A673 (cell line): Measurements from ENCODE around the gene BNIPL. TPM values are rescaled to one million over a fixed set of nuclear protein-coding genes. Genes with fewer than 3 reads are reported as not detected.

ENCODE experiments used
- BruUV-seq: library from RNA; stranded (reverse); fragments of 400-500 nt; replicated peaks from 2 replicates; lab custom pipeline; 2021; lab: Mats Ljungman, UMichigan
- CTCF ChIA-PET: fragments of 300-600 bp; sonication (Branson Sonifier 250); formaldehyde crosslinking; loops from one replicate; lab custom pipeline; 2022; ENCODE audit warnings: antibody characterized with exemption; lab: Charles Lee
- POLR2A ChIA-PET: fragments of 300-600 bp; sonication (Branson Sonifier 250); formaldehyde crosslinking; loops from one replicate; lab custom pipeline; 2022; ENCODE audit warnings: antibody characterized with exemption; ENCODE audit not compliant: low non-redundant PET; lab: Charles Lee
- DNase-seq: peaks from one replicate; pipeline ENCODE4 v3.0.0-alpha.2; 2015; ENCODE audit warnings: low spot score
- H3K27ac ChIP-seq: fragments of 200-600 bp; sonication (generic); 2 replicates; pipeline ENCODE4 v1.5.1; 2016; ENCODE audit warnings: mixed run types, low read depth, mild to moderate bottlenecking, mixed read lengths, antibody characterized with exemption, low read length; ENCODE audit not compliant: poor library complexity, severe bottlenecking
- H3K27me3 ChIP-seq: fragments of 200-600 bp; sonication (generic); replicated peaks from 2 replicates; pipeline ENCODE4 v1.6.1; 2017; ENCODE audit warnings: mixed run types, low read depth, mild to moderate bottlenecking, mixed read lengths, antibody characterized with exemption, low read length; ENCODE audit not compliant: insufficient read depth, poor library complexity
- H3K36me3 ChIP-seq: fragments of 200-600 bp; sonication (generic); 2 replicates; pipeline ENCODE4 v1.6.1; 2016; ENCODE audit warnings: mixed run types, mild to moderate bottlenecking, mixed read lengths, antibody characterized with exemption, low read length; ENCODE audit not compliant: insufficient read depth, poor library complexity, severe bottlenecking
- H3K4me1 ChIP-seq: fragments of 200-600 bp; sonication (generic); 2 replicates; pipeline ENCODE4 v1.6.1; 2017; ENCODE audit warnings: mixed run types, mild to moderate bottlenecking, mixed read lengths, antibody characterized with exemption, low read length; ENCODE audit not compliant: insufficient read depth, poor library complexity, severe bottlenecking
- H3K4me3 ChIP-seq: fragments of 200-600 bp; sonication (generic); 2 replicates; pipeline ENCODE4 v1.5.1; 2016; ENCODE audit warnings: low read depth, mixed run types, mild to moderate bottlenecking, mixed read lengths, low read length; ENCODE audit not compliant: poor library complexity, severe bottlenecking
- H3K9me3 ChIP-seq: fragments of 200-600 bp; sonication (generic); 2 replicates; pipeline ENCODE4 v1.6.1; 2016; ENCODE audit warnings: mixed run types, low read depth, mild to moderate bottlenecking, mixed read lengths, antibody characterized with exemption, low read length; ENCODE audit not compliant: poor library complexity, severe bottlenecking
- CTCF ChIP-seq: fragments of 300-800, 200-600 bp; sonication (generic); conservative IDR thresholded peaks from 2 replicates; pipeline ENCODE4 v1.5.1; 2017; ENCODE audit warnings: low read depth, mild to moderate bottlenecking, antibody characterized with exemption, low read length, moderate library complexity, mixed read lengths
- EZH2 ChIP-seq: fragments of 200-600 bp; sonication (generic); IDR thresholded peaks from 2 replicates; pipeline ENCODE4 v1.6.1; 2017; ENCODE audit warnings: borderline replicate concordance, low read depth, mild to moderate bottlenecking, mixed read lengths, antibody characterized with exemption, low read length; ENCODE audit not compliant: poor library complexity, severe bottlenecking
- intact Hi-C: fragments of 100-400 bp; cut with micrococcal nuclease; formaldehyde crosslinking; loops from one replicate; pipeline ENCODE4 v1.10.0; 2022; ENCODE audit not compliant: unreplicated experiment
- total RNA-seq: library from RNA; stranded (reverse); gene quantifications from 2 replicates; pipeline ENCODE4 v1.2.3, GENCODE V29; 2021

The BNIPL gene
- total RNA-seq, 1 experiment from 2014 or later, result 3.5 TPM

GRCh38 chr1:151051356-151052009 lies 15.1 kb downstream of the BNIPL start:
- no peak for DNase-seq
- H3K9me3 ChIP-seq, result no peaks in the 10 kb centered on the region
- no TSS peak for BruUV-seq
- ChIA-PET POLR2A (no interaction called here), CTCF (no interaction called here)
- no peak overlapping the region for H3K4me3 ChIP-seq
- intact Hi-C loops, result no loop called here
- H3K27ac ChIP-seq, result no peak overlapping the region
- peaks cover 44% of the 10 kb centered on the region for H3K36me3 ChIP-seq
- H3K27me3 ChIP-seq, result no peaks in the 10 kb centered on the region
- TF ChIP-seq EZH2 (no peak), CTCF (no peak)
- peaks cover 4% of the 10 kb centered on the region for H3K4me1 ChIP-seq

- ChIA-PET POLR2A (no interaction called here), CTCF (no interaction called here)
- H3K36me3 ChIP-seq, result peaks cover 49% of the 10 kb centered on the region
- intact Hi-C loops, result no loop called here
- H3K27ac ChIP-seq, result no peak overlapping the region
- H3K4me1 ChIP-seq, result peaks cover 10% of the 10 kb centered on the region
- H3K27me3 ChIP-seq, result no peaks in the 10 kb centered on the region
- BruUV-seq, result no TSS peak
- H3K4me3 ChIP-seq, result no peak overlapping the region
- no peak for TF ChIP-seq CTCF
- DNase-seq, result no peak
- no peaks in the 10 kb centered on the region for H3K9me3 ChIP-seq
Observed at GRCh38 chr1:151054971-151055547, 18.7 kb downstream of the BNIPL start.

- Histone ChIP-seq H3K27ac (no peak overlapping the region), H3K36me3 (peaks cover 49% of the 10 kb centered on the region), H3K4me1 (peaks cover 10% of the 10 kb centered on the region), H3K9me3 (no peaks in the 10 kb centered on the region), H3K4me3 (no peak overlapping the region), H3K27me3 (no peaks in the 10 kb centered on the region)
- intact Hi-C loops, result no loop called here
- ChIA-PET POLR2A (no interaction called here), CTCF (no interaction called here)
- TF ChIP-seq CTCF (no peak), EZH2 (no peak)
- no peak for DNase-seq
- no TSS peak for BruUV-seq
Observed at GRCh38 chr1:151055581-151055980, 19.2 kb downstream of the BNIPL start.
